A549 (cell line): ENCODE data around the gene LIMS3.
"Not testable (repeated sequence)": the region's sequence is repeated elsewhere in the genome, so short reads cannot be mapped to it uniquely, and the experiment has no call there.

Experiments
- POLR2A ChIP-seq: IDR thresholded peaks from 2 replicates; pipeline ENCODE4 v1.6.1; 2012; ENCODE audit warnings: mild to moderate bottlenecking, low read length
- TF ChIP-seq, protein P1 (sequence below): fragments of >200 bp; sonication (Bioruptor Twin); formaldehyde crosslinking; IDR thresholded peaks from 3 replicates; pipeline ENCODE4 v1.5.1; 2016

DNA sequence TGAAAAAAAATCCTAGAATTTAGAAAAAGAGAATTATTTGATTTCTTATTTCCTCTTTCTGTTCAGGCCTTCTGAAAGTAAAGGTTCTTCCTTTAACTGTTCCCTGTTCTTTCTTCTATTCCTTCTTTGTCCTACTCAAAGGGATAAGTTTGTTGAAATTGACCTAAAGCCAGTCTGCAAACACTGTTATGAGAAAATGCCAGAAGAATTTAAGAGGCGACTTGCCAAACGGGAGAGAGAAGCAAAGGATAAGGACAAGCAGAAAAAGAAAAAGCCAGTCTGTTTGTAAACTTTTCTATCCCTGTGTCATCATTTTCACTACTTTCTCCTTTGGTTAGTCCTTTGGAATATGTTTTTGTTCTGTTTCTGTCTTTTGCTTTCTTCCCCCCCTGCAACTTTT is 26.0 kb downstream of the LIMS3 start:
- TF ChIP-seq, protein P1, sequence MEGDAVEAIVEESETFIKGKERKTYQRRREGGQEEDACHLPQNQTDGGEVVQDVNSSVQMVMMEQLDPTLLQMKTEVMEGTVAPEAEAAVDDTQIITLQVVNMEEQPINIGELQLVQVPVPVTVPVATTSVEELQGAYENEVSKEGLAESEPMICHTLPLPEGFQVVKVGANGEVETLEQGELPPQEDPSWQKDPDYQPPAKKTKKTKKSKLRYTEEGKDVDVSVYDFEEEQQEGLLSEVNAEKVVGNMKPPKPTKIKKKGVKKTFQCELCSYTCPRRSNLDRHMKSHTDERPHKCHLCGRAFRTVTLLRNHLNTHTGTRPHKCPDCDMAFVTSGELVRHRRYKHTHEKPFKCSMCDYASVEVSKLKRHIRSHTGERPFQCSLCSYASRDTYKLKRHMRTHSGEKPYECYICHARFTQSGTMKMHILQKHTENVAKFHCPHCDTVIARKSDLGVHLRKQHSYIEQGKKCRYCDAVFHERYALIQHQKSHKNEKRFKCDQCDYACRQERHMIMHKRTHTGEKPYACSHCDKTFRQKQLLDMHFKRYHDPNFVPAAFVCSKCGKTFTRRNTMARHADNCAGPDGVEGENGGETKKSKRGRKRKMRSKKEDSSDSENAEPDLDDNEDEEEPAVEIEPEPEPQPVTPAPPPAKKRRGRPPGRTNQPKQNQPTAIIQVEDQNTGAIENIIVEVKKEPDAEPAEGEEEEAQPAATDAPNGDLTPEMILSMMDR: not testable (repeated sequence)
- TF ChIP-seq POLR2A: not testable (repeated sequence)
